ENCODE measurements around the gene GIGYF1. TPM values are rescaled to one million over a fixed set of nuclear protein-coding genes. Genes with fewer than 3 reads are reported as not detected.
"Not testable (repeated sequence)": the region's sequence is repeated elsewhere in the genome, so short reads cannot be mapped to it uniquely, and the experiment has no call there.

GIGYF1 gene
- total RNA-seq, 1 donor from 2014 or later = 28.2 TPM

- DNase-seq = no peak
These were observed 22.4 kb downstream of the GIGYF1 start for GRCh38 chr7:100671353-100672327.

- no peak for DNase-seq
These were observed 24.0 kb downstream of the GIGYF1 start for GRCh38 chr7:100670074-100670473.

DNA sequence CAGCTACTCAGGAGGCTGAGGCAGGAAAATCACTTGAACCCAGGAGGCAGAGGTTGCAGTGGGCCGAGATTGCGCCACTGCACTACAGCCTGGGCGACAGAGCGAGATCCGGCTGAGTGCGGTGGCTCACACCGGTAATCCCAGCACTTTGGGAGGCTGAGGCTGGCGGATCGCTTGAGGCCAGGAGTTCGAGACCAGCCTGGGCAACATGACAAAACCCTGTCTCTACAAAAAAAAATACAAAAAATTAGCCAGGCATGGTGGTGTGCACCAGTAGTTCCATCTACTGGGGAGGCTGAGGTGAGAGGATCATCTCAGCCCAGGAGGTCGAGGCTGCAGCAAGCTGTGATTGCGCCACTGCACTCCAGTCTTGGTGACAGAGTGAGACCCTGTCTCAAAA, 24.9 kb downstream of the GIGYF1 start:
- DNase-seq = not testable (repeated sequence)

DNA sequence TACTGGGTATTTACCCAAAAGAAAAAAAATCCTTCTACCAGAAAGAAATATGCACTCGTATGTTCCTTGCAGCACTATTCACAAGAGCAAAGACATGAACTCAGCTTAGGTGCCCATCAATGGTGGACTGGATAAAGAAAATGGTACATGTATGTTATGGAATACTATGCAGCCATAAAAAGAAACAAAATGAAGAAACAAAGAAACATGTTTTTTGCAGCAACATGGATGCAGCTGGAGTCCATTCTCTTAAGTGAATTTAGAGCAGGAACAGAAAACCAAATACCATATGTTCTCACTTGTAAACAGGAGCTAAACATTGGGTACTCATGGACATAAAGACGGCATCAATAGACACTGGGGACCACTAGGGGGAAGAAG, 26.0 kb downstream of the GIGYF1 start:
- DNase-seq = no peak

- DNase-seq = no peak
These were observed 26.6 kb downstream of the GIGYF1 start for GRCh38 chr7:100667331-100668068.

- DNase-seq = no peak
These were observed 28.8 kb downstream of the GIGYF1 start for GRCh38 chr7:100665168-100665726.

- DNase-seq = not testable (repeated sequence)
These were observed 31.8 kb downstream of the GIGYF1 start for GRCh38 chr7:100662194-100662776.

GRCh38 chr7:100655908-100656674, 38.0 kb downstream of the GIGYF1 start, which contains the start of gene ACTL6B:
Gene ACTL6B, minus strand, starts transcription at chr7:100656448. Its CDS starts 94 bp downstream, at chr7:100656354.
- peak; percentile 77 for DNase-seq

DNA sequence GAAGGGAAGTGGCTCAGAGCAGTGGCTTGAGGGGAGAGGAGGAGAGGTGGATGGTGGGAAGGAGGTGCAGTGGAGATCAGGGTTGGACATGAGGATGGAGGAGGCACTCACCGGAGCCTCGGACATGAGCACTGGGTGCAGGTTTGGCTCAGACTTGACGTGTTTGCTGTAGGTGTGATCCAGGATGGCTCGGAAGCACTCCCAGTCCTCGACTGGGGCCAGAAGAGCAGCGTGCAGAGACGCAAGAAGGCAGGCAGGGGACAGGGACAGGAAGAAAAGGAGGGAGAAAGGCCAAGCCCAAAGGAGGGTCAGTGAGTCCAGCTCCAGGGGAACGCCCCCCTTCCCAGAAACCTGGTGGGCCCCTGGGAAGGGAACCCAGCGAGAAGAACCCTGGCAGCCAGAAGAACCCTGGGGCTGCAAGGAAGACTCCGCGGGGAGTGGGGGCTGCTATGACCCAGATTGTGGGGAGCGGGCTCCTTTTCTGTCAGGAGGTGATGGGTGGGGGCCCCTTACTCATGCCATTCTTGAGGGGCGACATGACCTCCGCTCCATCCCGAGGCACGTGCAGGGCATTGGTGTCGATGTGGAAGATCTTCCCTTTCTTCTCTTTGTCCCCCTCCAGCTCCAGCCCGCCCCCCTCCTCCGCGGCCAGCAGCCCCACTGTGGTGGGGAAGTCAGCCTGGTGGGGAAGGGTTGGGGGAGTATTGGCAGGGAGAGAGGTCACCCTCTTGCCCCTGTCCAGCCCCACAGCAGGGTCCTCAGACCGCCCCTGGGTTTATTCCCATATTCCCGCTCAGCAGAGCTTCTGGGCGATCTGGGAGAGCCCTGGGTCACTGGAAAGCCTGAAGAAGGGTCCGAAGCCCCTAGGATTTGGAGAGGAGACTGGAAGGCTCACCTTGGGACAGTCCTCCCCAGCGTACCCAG, 38.9 kb downstream of the GIGYF1 start:
- no peak for DNase-seq

DNA sequence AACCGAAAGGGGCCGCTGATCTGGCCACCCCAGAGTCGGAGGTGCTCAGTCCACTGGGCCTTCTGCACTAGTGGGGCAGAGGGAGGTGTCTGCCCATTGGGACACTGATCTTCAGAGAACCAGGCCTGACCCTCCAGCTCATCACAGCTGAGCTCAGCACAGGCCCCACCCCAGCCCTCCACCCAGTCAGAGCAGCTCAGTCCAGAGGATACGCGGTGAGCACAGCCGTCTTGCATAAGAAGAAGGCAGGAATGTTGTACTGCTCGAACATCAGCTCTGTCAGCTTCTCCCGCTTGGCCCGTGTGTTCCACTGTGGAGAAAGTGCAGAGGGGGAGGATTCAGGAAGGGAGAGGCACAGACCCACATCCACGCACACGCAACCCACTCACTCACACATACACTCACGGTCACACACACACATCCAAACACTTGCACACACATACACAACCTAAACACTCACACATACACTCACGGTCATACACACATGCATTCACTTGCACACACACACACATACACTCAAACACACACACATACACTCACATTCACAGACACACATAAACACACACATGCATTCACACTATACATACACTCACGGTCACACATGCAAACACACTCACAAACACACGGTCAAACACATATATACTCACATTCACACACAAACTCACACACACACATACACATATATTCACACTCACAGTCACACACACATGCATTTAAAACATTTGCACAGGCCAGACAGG, 44.1 kb downstream of the GIGYF1 start:
- DNase-seq = no peak

GRCh38 chr7:100642534-100642907, 51.5 kb downstream of the GIGYF1 start:
- DNase-seq = no peak

DNA sequence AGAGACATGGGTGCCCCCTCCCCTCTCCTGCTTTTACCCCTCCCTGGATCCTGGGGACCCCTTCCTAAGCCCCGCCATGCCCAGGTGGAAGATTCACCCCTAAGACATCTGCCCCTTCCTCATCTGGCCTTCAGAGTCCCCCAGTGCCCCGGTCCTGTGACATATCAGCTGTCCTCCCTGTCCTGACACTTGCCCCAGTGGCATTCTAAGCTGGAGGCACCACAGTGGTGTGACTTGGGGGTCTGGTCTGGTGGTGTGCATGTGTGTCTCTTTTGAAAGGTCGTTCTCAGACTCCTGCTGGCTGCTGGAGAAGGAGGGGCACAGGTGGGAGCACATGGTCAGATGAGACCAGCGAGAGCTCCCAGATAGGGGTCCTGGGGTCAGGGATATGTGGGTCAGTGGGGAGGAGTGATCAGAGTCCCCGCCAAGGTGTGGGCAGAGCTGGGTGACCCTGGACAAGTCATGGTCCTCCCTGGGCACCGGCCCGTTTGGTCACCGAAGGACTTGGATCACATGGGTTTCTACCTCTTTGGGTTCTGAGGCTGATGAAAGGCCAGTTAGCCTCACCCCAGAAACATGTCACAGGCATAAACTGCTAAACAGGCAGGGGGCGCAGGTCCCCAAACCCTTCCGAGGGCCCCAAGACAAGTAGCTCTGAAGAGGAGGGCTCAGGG, 52.1 kb downstream of the GIGYF1 start:
- no peak for DNase-seq

DNA sequence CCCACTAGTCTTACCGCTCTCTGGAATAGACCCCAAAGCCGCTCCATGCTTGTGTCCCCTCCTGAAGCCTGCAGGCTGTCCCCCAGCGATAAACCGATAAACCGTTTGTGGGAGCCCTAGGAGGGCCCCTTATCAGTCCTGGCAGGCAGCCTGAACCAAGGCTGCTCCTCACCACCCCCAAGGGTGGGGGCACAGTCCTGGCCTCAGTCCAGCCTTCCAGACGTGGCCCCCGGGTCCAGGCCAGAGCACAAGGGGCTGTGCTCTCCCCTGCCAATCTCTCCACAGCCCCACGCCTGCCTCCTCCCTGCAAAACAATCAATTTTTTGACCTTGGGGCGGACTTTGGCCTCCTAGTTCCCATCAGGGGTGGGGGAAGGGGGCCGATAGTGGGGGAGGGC, 52.6 kb downstream of the GIGYF1 start, which contains the start of gene TFR2:
TSS of gene TFR2 (minus strand) at position 90 of the 397 bp plus-strand sequence. CDS start at position 47, 43 bp downstream.
- DNase-seq = peak; percentile 26

- no peak for DNase-seq
These were observed 53.3 kb downstream of the GIGYF1 start for GRCh38 chr7:100640517-100641440.

DNA sequence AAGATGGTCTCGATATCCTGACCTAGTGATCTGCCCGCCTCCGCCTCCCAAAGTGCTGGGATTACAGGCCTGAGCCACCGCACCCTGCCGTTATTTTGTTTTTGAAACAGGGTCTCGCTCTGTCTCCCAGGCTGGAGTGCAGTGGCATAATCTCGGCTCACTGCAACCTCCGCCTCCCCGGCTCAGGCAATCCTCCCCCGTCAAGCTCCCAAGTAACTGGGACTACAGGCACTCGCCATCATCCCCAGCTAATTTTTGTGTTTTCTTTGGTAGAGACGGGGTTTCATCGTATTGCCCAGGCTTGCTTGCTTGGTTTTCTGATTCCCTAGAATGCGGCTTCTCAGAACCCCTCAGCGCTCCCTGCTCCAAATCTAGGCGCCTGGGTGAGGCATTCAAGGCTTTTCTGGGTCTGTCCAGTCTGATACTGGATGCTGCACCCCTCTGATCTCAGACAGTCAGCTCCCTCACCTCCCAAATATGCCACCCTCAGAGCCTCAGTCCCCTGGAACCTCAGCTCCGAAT, 54.0 kb downstream of the GIGYF1 start:
- no peak for DNase-seq

GRCh38 chr7:100632951-100633717, 60.9 kb downstream of the GIGYF1 start:
- DNase-seq = peak; percentile 51

DNA sequence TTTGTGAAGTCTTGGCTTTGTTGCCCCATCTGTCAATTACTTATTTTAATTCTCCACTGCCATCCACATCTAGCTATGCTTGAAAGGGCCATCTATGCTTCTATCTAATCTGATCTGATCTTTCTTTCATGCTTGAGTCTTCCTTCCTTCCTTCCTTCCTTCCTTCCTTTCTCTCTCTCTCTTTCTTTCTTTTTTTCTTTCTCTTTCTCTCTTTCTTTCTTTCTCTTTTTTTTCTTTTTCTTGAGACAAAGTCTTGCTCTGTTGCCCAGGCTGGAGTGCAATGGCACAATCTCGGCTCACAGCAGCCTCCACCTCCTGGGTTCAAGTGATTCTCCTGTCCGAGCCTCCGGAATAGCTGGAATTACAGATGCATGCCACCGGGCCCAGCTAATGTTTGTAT, 64.0 kb downstream of the GIGYF1 start:
- no peak for DNase-seq
